Measurements from ENCODE around the gene UBXN7. TPM values are rescaled to one million over a fixed set of nuclear protein-coding genes. Genes with fewer than 3 reads are reported as not detected.
"Not testable (repeated sequence)": the region's sequence is repeated elsewhere in the genome, so short reads cannot be mapped to it uniquely, and the experiment has no call there.

UBXN7 gene
- total RNA-seq, 4 donors from 2014 or later, result 17.1 to 24.1 (median 22.0) TPM

GRCh38 chr3:196444500-196444894 lies 12.3 kb upstream of the UBXN7 start:
- no peak for ATAC-seq
- 55 to 57% methylated on average over 1 to 2 of the region's 2 CpGs for WGBS, 2 donors (ENCODE audit: low coverage in 1 of 2)
- H3K4me1 ChIP-seq, result no peaks in the 10 kb centered on the region
- no peaks in the 10 kb centered on the region for H3K9me3 ChIP-seq
- no peak overlapping the region for H3K4me3 ChIP-seq
- no peak for TF ChIP-seq EP300 (IDR thresholded peaks at IDR 0.05)
- no peak for TF ChIP-seq CTCF (IDR thresholded peaks at IDR 0.05)
- no peak for TF ChIP-seq POLR2AphosphoS5 (IDR thresholded peaks at IDR 0.05)
- TF ChIP-seq POLR2A (IDR thresholded peaks at IDR 0.05), result no peak
- H3K36me3 ChIP-seq, result no peaks in the 10 kb centered on the region
- no peaks in the 10 kb centered on the region for H3K27me3 ChIP-seq
- H3K27ac ChIP-seq, result no peak overlapping the region

DNA sequence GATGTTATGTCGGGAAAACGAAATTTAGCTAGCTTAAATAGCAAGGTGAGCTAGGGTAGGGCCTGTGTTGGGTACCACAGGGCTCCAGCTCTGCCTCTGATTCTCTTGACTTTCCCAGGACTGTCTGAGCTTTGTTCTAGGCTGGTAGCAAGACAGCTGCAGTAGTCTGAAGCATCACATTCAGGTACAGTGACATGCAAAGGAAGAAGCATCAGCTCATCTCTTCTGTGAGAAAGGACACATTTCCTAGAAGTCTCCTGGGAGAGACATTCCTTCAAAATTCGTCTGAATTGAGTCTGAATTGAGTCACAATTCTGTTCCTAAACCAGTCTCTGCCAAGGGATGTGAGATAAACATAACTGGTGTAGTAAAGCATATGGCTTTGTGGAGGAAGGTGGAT lies 8.5 kb upstream of the UBXN7 start:
- Histone ChIP-seq H3K9me3 (no peaks in the 10 kb centered on the region), H3K27ac (no peak overlapping the region), H3K4me1 (no peaks in the 10 kb centered on the region), H3K4me3 (no peak overlapping the region), H3K36me3 (no peaks in the 10 kb centered on the region), H3K27me3 (no peaks in the 10 kb centered on the region)
- no peak for ATAC-seq
- no peak for TF ChIP-seq POLR2A (IDR thresholded peaks at IDR 0.05)
- no peak for TF ChIP-seq EP300 (IDR thresholded peaks at IDR 0.05)
- TF ChIP-seq POLR2AphosphoS5 (IDR thresholded peaks at IDR 0.05), result no peak
- WGBS, 2 donors (ENCODE audit: low coverage in 1 of 2), result 53 to 65% methylated on average over 3 of the region's 3 CpGs

GRCh38 chr3:196440041-196440537 lies 7.9 kb upstream of the UBXN7 start:
- peak; percentile 70 for ATAC-seq
- Histone ChIP-seq H3K4me3 (no peak overlapping the region), H3K27me3 (no peaks in the 10 kb centered on the region), H3K9me3 (no peaks in the 10 kb centered on the region), H3K4me1 (no peaks in the 10 kb centered on the region), H3K27ac (no peak overlapping the region), H3K36me3 (no peaks in the 10 kb centered on the region)
- 50 to 68% methylated on average over 1 to 6 of the region's 6 CpGs for WGBS, 2 donors (ENCODE audit: low coverage in 1 of 2)
- no peak for TF ChIP-seq EP300 (IDR thresholded peaks at IDR 0.05)
- no peak for TF ChIP-seq CTCF (IDR thresholded peaks at IDR 0.05)
- no peak for TF ChIP-seq POLR2AphosphoS5 (IDR thresholded peaks at IDR 0.05)
- TF ChIP-seq POLR2A (IDR thresholded peaks at IDR 0.05), result no peak

GRCh38 chr3:196431181-196432136 lies 768 bp downstream of the UBXN7 start:
- Histone ChIP-seq H3K36me3 (peaks cover 0 to 12% of the 10 kb centered on the region in 2 donors), H3K4me1 (peaks cover 0 to 44% (median 7%) of the 10 kb centered on the region in 3 donors), H3K27ac (peak overlapping the region; percentile 77 to 98 (median 93)), H3K27me3 (no peaks in the 10 kb centered on the region), H3K4me3 (peak overlapping the region; percentile 82 to 97), H3K9me3 (no peaks in the 10 kb centered on the region)
- TF ChIP-seq CTCF (IDR thresholded peaks at IDR 0.05) (no peak), POLR2A (IDR thresholded peaks at IDR 0.05) (no peak), POLR2AphosphoS5 (IDR thresholded peaks at IDR 0.05) (no peak), EP300 (IDR thresholded peaks at IDR 0.05) (no peak)
- peak; percentile 21 for ATAC-seq
- WGBS, 2 donors (ENCODE audit: low coverage in 1 of 2), result 0 to 1% methylated on average over 7 to 16 of the region's 50 CpGs

- Histone ChIP-seq H3K36me3 (peaks cover 0 to 18% of the 10 kb centered on the region in 2 donors), H3K4me3 (no peak overlapping the region), H3K27me3 (no peaks in the 10 kb centered on the region), H3K27ac (no peak overlapping the region), H3K4me1 (peaks cover 0 to 49% (median 8%) of the 10 kb centered on the region in 3 donors), H3K9me3 (no peaks in the 10 kb centered on the region)
- ATAC-seq, result no peak
- WGBS, 2 donors (ENCODE audit: low coverage in 1 of 2), result 83 to 85% methylated on average over 5 to 6 of the region's 6 CpGs
- no peak for TF ChIP-seq EP300 (IDR thresholded peaks at IDR 0.05)
- no peak for TF ChIP-seq CTCF (IDR thresholded peaks at IDR 0.05)
- TF ChIP-seq POLR2AphosphoS5 (IDR thresholded peaks at IDR 0.05), result no peak
- TF ChIP-seq POLR2A (IDR thresholded peaks at IDR 0.05), result no peak
Observed at GRCh38 chr3:196428041-196428440, 4.2 kb downstream of the UBXN7 start.

- H3K36me3 ChIP-seq, result peaks cover 0 to 18% of the 10 kb centered on the region in 2 donors
- H3K27me3 ChIP-seq, H3K4me3 ChIP-seq, H3K27ac ChIP-seq, ATAC-seq, H3K9me3 ChIP-seq: not testable (repeated sequence)
- 86 to 93% methylated on average over 2 to 4 of the region's 6 CpGs for WGBS, 2 donors (ENCODE audit: low coverage in 1 of 2)
- peaks cover 0 to 63% (median 3%) of the 10 kb centered on the region in 3 donors for H3K4me1 ChIP-seq
Observed at GRCh38 chr3:196424421-196424820, 7.8 kb downstream of the UBXN7 start.

Measured in gastroesophageal sphincter (tissue), 4 donors.